ENCODE results near the gene SPAG16. TPM values are rescaled to one million over a fixed set of nuclear protein-coding genes. Genes with fewer than 3 reads are reported as not detected.

The SPAG16 gene
- total RNA-seq, 1 experiment from 2014 or later, result 21.5 TPM

- no peaks in the 10 kb centered on the region for H3K27me3 Mint-ChIP-seq (ENCODE audit: insufficient read depth, unreplicated experiment)
- DNase-seq, result no peak
- no peaks in the 10 kb centered on the region for H3K9me3 ChIP-seq
- TF ChIP-seq, protein P1, sequence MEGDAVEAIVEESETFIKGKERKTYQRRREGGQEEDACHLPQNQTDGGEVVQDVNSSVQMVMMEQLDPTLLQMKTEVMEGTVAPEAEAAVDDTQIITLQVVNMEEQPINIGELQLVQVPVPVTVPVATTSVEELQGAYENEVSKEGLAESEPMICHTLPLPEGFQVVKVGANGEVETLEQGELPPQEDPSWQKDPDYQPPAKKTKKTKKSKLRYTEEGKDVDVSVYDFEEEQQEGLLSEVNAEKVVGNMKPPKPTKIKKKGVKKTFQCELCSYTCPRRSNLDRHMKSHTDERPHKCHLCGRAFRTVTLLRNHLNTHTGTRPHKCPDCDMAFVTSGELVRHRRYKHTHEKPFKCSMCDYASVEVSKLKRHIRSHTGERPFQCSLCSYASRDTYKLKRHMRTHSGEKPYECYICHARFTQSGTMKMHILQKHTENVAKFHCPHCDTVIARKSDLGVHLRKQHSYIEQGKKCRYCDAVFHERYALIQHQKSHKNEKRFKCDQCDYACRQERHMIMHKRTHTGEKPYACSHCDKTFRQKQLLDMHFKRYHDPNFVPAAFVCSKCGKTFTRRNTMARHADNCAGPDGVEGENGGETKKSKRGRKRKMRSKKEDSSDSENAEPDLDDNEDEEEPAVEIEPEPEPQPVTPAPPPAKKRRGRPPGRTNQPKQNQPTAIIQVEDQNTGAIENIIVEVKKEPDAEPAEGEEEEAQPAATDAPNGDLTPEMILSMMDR (IDR thresholded peaks at IDR 0.05; ENCODE audit: insufficient read depth in 1 of 2, low read depth in 1 of 2, low read length in 1 of 2, severe bottlenecking in 1 of 2, unreplicated experiment in 1 of 2), result no peak
- no peaks in the 10 kb centered on the region for H3K36me3 ChIP-seq (ENCODE audit: control insufficient read depth, insufficient read depth, low read length)
- H3K4me3 Mint-ChIP-seq (ENCODE audit: unreplicated experiment), result no peak overlapping the region
- peaks cover 28% of the 10 kb centered on the region for H3K4me1 Mint-ChIP-seq (ENCODE audit: low read depth, unreplicated experiment)
- intact Hi-C loops (cut with micrococcal nuclease; ENCODE audit: unreplicated experiment), result no loop called here
- no TSS peak for BruUV-seq (replicated peaks)
- peak overlapping the region; percentile 50 for H3K27ac Mint-ChIP-seq (ENCODE audit: unreplicated experiment)
- ChIA-PET POLR2A (no interaction called here), CTCF (no interaction called here)
- H3K9me3 Mint-ChIP-seq (ENCODE audit: unreplicated experiment), result peaks cover 35% of the 10 kb centered on the region
- H3K27me3 ChIP-seq (replicated peaks; ENCODE audit: control insufficient read depth, insufficient read depth, low read length), result no peaks in the 10 kb centered on the region
- no peak overlapping the region for H3K4me3 ChIP-seq (ENCODE audit: low read depth, low read length)
- peaks cover 9% of the 10 kb centered on the region; the same call in 1 of the 2 replicates for H3K4me1 ChIP-seq
- H3K36me3 Mint-ChIP-seq (ENCODE audit: insufficient read depth, unreplicated experiment), result peaks cover 5% of the 10 kb centered on the region
These were observed 127.5 kb downstream of the SPAG16 start for GRCh38 chr2:213411582-213412289.

DNA sequence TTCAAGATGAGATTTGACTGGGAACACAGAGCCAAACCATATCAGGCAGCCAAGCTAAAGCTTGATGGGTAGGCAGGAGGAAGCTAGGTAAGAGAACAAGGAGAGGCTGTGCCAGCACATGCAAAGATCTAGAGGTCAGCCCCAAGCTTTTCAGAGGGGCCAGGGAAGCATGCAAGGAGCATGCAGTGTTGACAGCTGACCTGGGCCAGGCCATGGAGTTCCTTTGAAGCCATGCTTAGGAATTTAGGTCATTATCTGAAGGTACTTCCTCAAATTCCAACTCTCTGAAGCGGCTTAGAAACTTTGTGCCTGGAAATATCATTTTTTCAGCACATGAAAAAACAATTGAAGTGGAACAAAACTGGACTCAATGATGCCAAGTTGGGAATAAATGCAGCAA is 130.8 kb downstream of the SPAG16 start:
- H3K36me3 Mint-ChIP-seq (ENCODE audit: insufficient read depth, unreplicated experiment), result no peaks in the 10 kb centered on the region
- intact Hi-C loops (cut with micrococcal nuclease; ENCODE audit: unreplicated experiment), result no loop called here

DNA sequence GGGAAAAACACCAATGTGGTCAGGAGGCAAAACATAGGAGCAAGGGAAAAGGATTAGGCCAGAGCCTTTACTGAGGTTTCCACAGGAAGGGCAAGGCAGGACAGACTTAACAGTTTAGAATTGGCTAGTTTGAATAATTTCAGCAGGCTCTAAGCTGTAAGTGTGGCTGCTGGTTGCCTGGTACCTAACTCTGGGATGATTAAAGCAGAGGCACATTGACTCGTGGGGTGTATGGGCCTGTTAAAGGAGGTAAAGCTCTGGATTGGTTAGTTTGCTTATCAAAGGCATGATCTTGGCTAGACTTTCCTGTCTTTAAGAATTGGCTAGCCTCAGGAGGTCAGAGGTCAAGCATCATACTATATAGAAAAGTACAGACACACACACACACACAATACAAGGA is 132.6 kb downstream of the SPAG16 start:
- no peak overlapping the region for H3K27ac Mint-ChIP-seq (ENCODE audit: unreplicated experiment)
- H3K36me3 Mint-ChIP-seq (ENCODE audit: insufficient read depth, unreplicated experiment), result no peaks in the 10 kb centered on the region
- no peaks in the 10 kb centered on the region for H3K27me3 ChIP-seq (replicated peaks; ENCODE audit: control insufficient read depth, insufficient read depth, low read length)
- H3K27me3 Mint-ChIP-seq (ENCODE audit: insufficient read depth, unreplicated experiment), result no peaks in the 10 kb centered on the region
- CTCF ChIA-PET, result no interaction called here
- no peak for DNase-seq
- no TSS peak for BruUV-seq (replicated peaks)
- peaks cover 5% of the 10 kb centered on the region; the same call in 1 of the 2 replicates for H3K4me1 ChIP-seq
- H3K36me3 ChIP-seq (ENCODE audit: control insufficient read depth, insufficient read depth, low read length), result no peaks in the 10 kb centered on the region
- H3K9me3 ChIP-seq, result no peaks in the 10 kb centered on the region
- peaks cover 12% of the 10 kb centered on the region for H3K9me3 Mint-ChIP-seq (ENCODE audit: unreplicated experiment)
- POLR2A ChIA-PET, result no interaction called here
- peaks cover 5% of the 10 kb centered on the region for H3K4me1 Mint-ChIP-seq (ENCODE audit: low read depth, unreplicated experiment)
- H3K4me3 Mint-ChIP-seq (ENCODE audit: unreplicated experiment), result no peak overlapping the region
- TF ChIP-seq, protein P1 (IDR thresholded peaks at IDR 0.05; ENCODE audit: insufficient read depth in 1 of 2, low read depth in 1 of 2, low read length in 1 of 2, severe bottlenecking in 1 of 2, unreplicated experiment in 1 of 2), result no peak
- no peak overlapping the region for H3K4me3 ChIP-seq (ENCODE audit: low read depth, low read length)
- intact Hi-C loops (cut with micrococcal nuclease; ENCODE audit: unreplicated experiment), result no loop called here

More for the DNA sequence above, 130.8 kb downstream of the SPAG16 start:
- POLR2A ChIA-PET, result no interaction called here
- Histone ChIP-seq H3K4me1 (peaks cover 5% of the 10 kb centered on the region; the same call in 1 of the 2 replicates), H3K27me3 (replicated peaks; ENCODE audit: control insufficient read depth, insufficient read depth, low read length) (no peaks in the 10 kb centered on the region), H3K4me3 (ENCODE audit: low read depth, low read length) (no peak overlapping the region), H3K36me3 (ENCODE audit: control insufficient read depth, insufficient read depth, low read length) (no peaks in the 10 kb centered on the region), H3K9me3 (no peaks in the 10 kb centered on the region)
- H3K4me3 Mint-ChIP-seq (ENCODE audit: unreplicated experiment), result no peak overlapping the region
- peaks cover 20% of the 10 kb centered on the region for H3K9me3 Mint-ChIP-seq (ENCODE audit: unreplicated experiment)
- no peak overlapping the region for H3K27ac Mint-ChIP-seq (ENCODE audit: unreplicated experiment)
- no TSS peak for BruUV-seq (replicated peaks)
- CTCF ChIA-PET, result no interaction called here
- TF ChIP-seq, protein P1 (IDR thresholded peaks at IDR 0.05; ENCODE audit: insufficient read depth in 1 of 2, low read depth in 1 of 2, low read length in 1 of 2, severe bottlenecking in 1 of 2, unreplicated experiment in 1 of 2), result no peak
- DNase-seq, result no peak
- H3K4me1 Mint-ChIP-seq (ENCODE audit: low read depth, unreplicated experiment), result peaks cover 7% of the 10 kb centered on the region
- H3K27me3 Mint-ChIP-seq (ENCODE audit: insufficient read depth, unreplicated experiment), result no peaks in the 10 kb centered on the region
